Measurements from ENCODE around the gene HMGB1. TPM values are rescaled to one million over a fixed set of nuclear protein-coding genes. Genes with fewer than 3 reads are reported as not detected.

HMGB1 gene
- total and polyA plus RNA-seq, 2 donors (not counting 3 experiments of a cell fraction or from before 2014, with no cell fraction given): 111 to 670 TPM

- ChIA-PET POLR2A (no interaction called here), CTCF (no interaction called here)
- no peak for DNase-seq (ENCODE audit: low read depth, low spot score)
- H4K20me1 ChIP-seq (replicated peaks; ENCODE audit: control insufficient read depth, extremely low read depth, insufficient read depth, low read length): no peaks in the 10 kb centered on the region
- no peaks in the 10 kb centered on the region for H3K9me1 ChIP-seq (replicated peaks; ENCODE audit: control insufficient read depth, extremely low read depth, insufficient read depth, low read length)
- H3K9me3 ChIP-seq (replicated peaks; ENCODE audit: control insufficient read depth, insufficient read depth, low read length): no peaks in the 10 kb centered on the region
- H3K79me2 ChIP-seq (ENCODE audit: control insufficient read depth, insufficient read depth, low read length): no peaks in the 10 kb centered on the region
- no peak for FAIRE-seq
- TF ChIP-seq POLR2A (IDR thresholded peaks at IDR 0.05; ENCODE audit: low read depth, low read length) (no peak), CTCF (IDR thresholded peaks at IDR 0.05; ENCODE audit: extremely low read depth in 1 of 2, insufficient read depth in 1 of 2, low read depth in 1 of 2, low read length in 2 of 2) (no peak), GATA2 (IDR thresholded peaks at IDR 0.05; ENCODE audit: insufficient read depth, insufficient read length, low read depth, low read length) (no peak), FOS (IDR thresholded peaks at IDR 0.05; ENCODE audit: borderline replicate concordance, insufficient read depth, low read length) (no peak), MAX (IDR thresholded peaks at IDR 0.05; ENCODE audit: insufficient read depth, insufficient read length) (no peak), MYC (IDR thresholded peaks at IDR 0.05; ENCODE audit: low read depth, low read length) (no peak), EZH2 (IDR thresholded peaks at IDR 0.05; ENCODE audit: borderline replicate concordance, low read depth, low read length, severe bottlenecking) (no peak), POLR2AphosphoS5 (IDR thresholded peaks at IDR 0.05; ENCODE audit: insufficient read depth, low read depth, low read length) (no peak), JUN (IDR thresholded peaks at IDR 0.05; ENCODE audit: borderline replicate concordance, insufficient read depth, insufficient read length, low read depth) (no peak)
- intact Hi-C loops (cut with micrococcal nuclease): no loop called here
- BruUV-seq (replicated peaks): no TSS peak
- H3K4me2 ChIP-seq (ENCODE audit: insufficient read depth, low read length): no peak overlapping the region
- no peak overlapping the region for H3K4me3 ChIP-seq (replicated peaks in 1 of 3; ENCODE audit: insufficient read depth in 1 of 3, low read depth in 1 of 3, low read length in 3 of 3)
- no peak overlapping the region for H3K27ac ChIP-seq (ENCODE audit: insufficient read depth, low read depth, low read length)
- no peaks in the 10 kb centered on the region for H3K4me1 ChIP-seq (ENCODE audit: control insufficient read depth, extremely low read depth, insufficient read depth, low read length)
- H3K36me3 ChIP-seq (ENCODE audit: control insufficient read depth in 2 of 2, extremely low read depth in 1 of 2, insufficient read depth in 2 of 2, low read length in 2 of 2): no peaks in the 10 kb centered on the region
- dilution Hi-C loops (cut with MboI; ENCODE audit: extremely low pct_ligation_motif_present, low sequenced_read_pairs): no loop called here
- peaks cover 0 to 2% of the 10 kb centered on the region in 2 experiments for H3K27me3 ChIP-seq (ENCODE audit: control insufficient read depth in 2 of 2, insufficient read depth in 2 of 2, low read length in 2 of 2)
- H3K9ac ChIP-seq (replicated peaks; ENCODE audit: extremely low read depth, insufficient read depth, low read length): no peak overlapping the region
- no peak overlapping the region for H2AFZ ChIP-seq (ENCODE audit: low read depth, low read length)
These were observed 45.2 kb upstream of the HMGB1 start for GRCh38 chr13:30510811-30511371.

Data from endothelial cell of umbilical vein (primary cell).